B cell (primary cell): ENCODE data around the gene KLHL1. TPM values are rescaled to one million over a fixed set of nuclear protein-coding genes. Genes with fewer than 3 reads are reported as not detected.

Experiments used
- ATAC-seq: fragments of 200-7000 bp; cut with Tn5 transposase; one replicate; pipeline ENCODE4 v1.10.0; 2021; ENCODE audit warnings: low read depth, mild to moderate bottlenecking, moderate number of reproducible peaks, moderate library complexity
- CTCF ChIA-PET: fragments of 350-600 bp; sonication (Branson Sonifier 250); formaldehyde crosslinking; loops from one replicate; lab custom pipeline; 2021; ENCODE audit warnings: antibody characterized with exemption, inconsistent platforms; lab: Charles Lee
- POLR2A ChIA-PET: fragments of 350-600 bp; sonication (Branson Sonifier 250); formaldehyde crosslinking; loops from one replicate; lab custom pipeline; 2021; ENCODE audit warnings: antibody characterized with exemption; lab: Charles Lee
- DNase-seq: peaks from one replicate; pipeline ENCODE4 v3.0.0; 2013
- H2AFZ ChIP-seq: 2 replicates; pipeline ENCODE4 v1.6.1; 2012; ENCODE audit warnings: mild to moderate bottlenecking, low read depth, low read length; ENCODE audit not compliant: insufficient read depth, poor library complexity, severe bottlenecking
- H3K27ac ChIP-seq, 2 donors: 1 replicate in 1 of 2; 2 replicates in 1 of 2; pipeline ENCODE4 v1.5.1; 2012 to 2013; ENCODE audit warnings: low read length in 2 of 2, mild to moderate bottlenecking in 2 of 2, moderate library complexity in 1 of 2
- H3K27me3 ChIP-seq, 4 experiments: fragments of 200-600 bp in 1 of 4; sonication (generic) in 1 of 4; replicated peaks in 1 of 4; 1 replicate in 2 of 4; 2 replicates in 2 of 4; pipeline versions ENCODE4 v1.6.1 to v1.7.0; 2013 to 2016; ENCODE audit warnings: low read length in 3 of 4, mild to moderate bottlenecking in 2 of 4, mixed read lengths in 1 of 4, moderate library complexity in 1 of 4; ENCODE audit not compliant: insufficient read depth in 4 of 4, control insufficient read depth in 3 of 4; ENCODE audit errors: control extremely low read depth in 1 of 4
- H3K36me3 ChIP-seq, 2 experiments: replicated peaks in 1 of 2; 1 replicate in 1 of 2; 2 replicates in 1 of 2; pipeline versions ENCODE4 v1.6.1 to v1.7.1; 2013; ENCODE audit warnings: low read length in 1 of 2; ENCODE audit not compliant: insufficient read depth in 2 of 2, control insufficient read depth in 1 of 2; ENCODE audit errors: control extremely low read depth in 1 of 2, extremely low read depth in 1 of 2
- H3K4me1 ChIP-seq, 2 donors: fragments of 200-600 bp in 1 of 2; sonication (generic) in 1 of 2; 1 replicate in 1 of 2; 2 replicates in 1 of 2; pipeline versions ENCODE4 v1.5.1 to v1.6.1; 2013 to 2017; ENCODE audit warnings: low read length in 2 of 2; ENCODE audit not compliant: control insufficient read depth in 2 of 2, insufficient read depth in 2 of 2
- H3K4me2 ChIP-seq: replicated peaks from 2 replicates; pipeline ENCODE3; 2012; ENCODE audit warnings: mild to moderate bottlenecking, low read depth, low read length; ENCODE audit not compliant: poor library complexity, severe bottlenecking
- H3K4me3 ChIP-seq, 5 experiments: fragments of 200-600 bp in 1 of 5; sonication (generic) in 1 of 5; 1 replicate in 3 of 5; 2 replicates in 2 of 5; pipeline versions ENCODE4 v1.5.1 to v1.7.0; 2011 to 2016; ENCODE audit warnings: low read length in 4 of 5, mild to moderate bottlenecking in 4 of 5, low read depth in 2 of 5, control low read depth in 1 of 5, moderate library complexity in 1 of 5; ENCODE audit not compliant: insufficient read depth in 1 of 5; ENCODE audit errors: control extremely low read depth in 1 of 5, extremely low read depth in 1 of 5
- H3K79me2 ChIP-seq: fragments of 200-600 bp; sonication (generic); one replicate; pipeline ENCODE4 v1.6.0; 2016; ENCODE audit warnings: low read length; ENCODE audit not compliant: control insufficient read depth, insufficient read depth
- H3K9ac ChIP-seq: fragments of 200-600 bp; sonication (generic); 2 replicates; pipeline ENCODE4 v1.6.1; 2017; ENCODE audit warnings: mild to moderate bottlenecking, low read length, moderate library complexity
- H3K9me3 ChIP-seq, 3 donors: one replicate each; pipeline versions ENCODE4 v1.6.1 to v1.7.1; 2013; ENCODE audit warnings: low read length in 2 of 3; ENCODE audit not compliant: control insufficient read depth in 2 of 3, insufficient read depth in 1 of 3; ENCODE audit errors: control extremely low read depth in 1 of 3
- H4K20me1 ChIP-seq: 2 replicates; pipeline ENCODE4 v1.6.0; 2012; ENCODE audit warnings: mild to moderate bottlenecking, low read length; ENCODE audit not compliant: insufficient read depth, control insufficient read depth, poor library complexity, severe bottlenecking
- H3K27ac Mint-ChIP-seq: one replicate; pipeline ENCODE4 v1.8.0; 2021; ENCODE audit warnings: mixed read lengths
- H3K27me3 Mint-ChIP-seq: one replicate; pipeline ENCODE4 v1.8.0; 2021; ENCODE audit warnings: mixed read lengths
- H3K4me1 Mint-ChIP-seq: one replicate; pipeline ENCODE4 v1.8.0; 2021; ENCODE audit warnings: mixed read lengths
- H3K4me3 Mint-ChIP-seq: one replicate; pipeline ENCODE4 v1.8.0; 2021; ENCODE audit warnings: mixed read lengths
- H3K9me3 Mint-ChIP-seq: one replicate; pipeline ENCODE4 v1.8.0; 2022; ENCODE audit warnings: mixed read lengths; ENCODE audit not compliant: insufficient read depth
- EZH2 ChIP-seq: IDR thresholded peaks from 2 replicates; pipeline ENCODE4 v1.6.1; 2012; ENCODE audit warnings: borderline replicate concordance, low read depth, mild to moderate bottlenecking, moderate library complexity, low read length; ENCODE audit not compliant: insufficient read depth, poor library complexity, severe bottlenecking
- WGBS: methylation state at CpG from one replicate; pipeline ENCODE4 v1.1.5; 2013; ENCODE audit warnings: missing lambda C conversion rate; ENCODE audit not compliant: insufficient coverage; 5-methylcytosine and 5-hydroxymethylcytosine counted together
- intact Hi-C: fragments of 100-400 bp; cut with micrococcal nuclease; formaldehyde crosslinking; loops from one replicate; pipeline ENCODE4 v1.10.0; 2022
- polyA plus RNA-seq: library from polyadenylated mRNA; depleted of rRNA; stranded (reverse); fragments of >200 nt; gene quantifications from 2 replicates; pipeline ENCODE4 v1.2.3, GENCODE V29; 2012
- total RNA-seq, 2 donors: library from RNA; stranded (reverse); fragments of 120-200 nt in 1 of 2; gene quantifications; 1 replicate in 1 of 2; 2 replicates in 1 of 2; pipeline versions ENCODE4 v1.2.3 to v1.2.4, GENCODE V29; 2013 to 2022
- TF ChIP-seq, protein P1 (sequence below): fragments of 200-600 bp; IDR thresholded peaks from one replicate; pipeline ENCODE4 v1.8.0; 2022; ENCODE audit warnings: antibody characterized with exemption, mild to moderate bottlenecking

The KLHL1 gene
- total and polyA plus RNA-seq, 2 donors (not counting 1 experiment from before 2014, with no cell fraction given), result not detected

DNA sequence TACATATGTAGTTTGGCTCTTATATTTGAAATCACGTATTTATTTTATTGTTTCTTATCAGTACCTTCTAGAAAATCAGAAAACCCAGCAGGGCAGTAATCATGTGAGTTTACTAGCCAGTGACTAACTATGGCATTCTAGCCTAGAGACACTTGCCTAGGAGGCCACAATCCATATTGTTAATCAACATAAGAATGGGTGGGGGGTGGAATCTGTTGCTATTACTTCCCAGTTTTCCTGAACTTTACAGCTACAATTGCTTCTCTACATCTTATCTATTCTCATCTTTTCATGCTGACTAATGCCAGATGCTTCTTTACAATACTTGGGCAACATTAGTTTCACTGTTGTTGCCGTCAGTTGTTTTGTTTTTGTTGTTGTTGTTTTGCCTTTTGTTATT, 19.3 kb downstream of the KLHL1 start:
- DNase-seq (no peak), ATAC-seq (no peak)
- H3K27ac Mint-ChIP-seq, result no peak overlapping the region
- CTCF ChIA-PET, result no interaction called here
- Histone ChIP-seq H3K79me2 (no peaks in the 10 kb centered on the region), H3K27me3 (no peaks in the 10 kb centered on the region), H2AFZ (no peak overlapping the region), H3K4me2 (no peak overlapping the region), H3K27ac (no peak overlapping the region), H3K36me3 (no peaks in the 10 kb centered on the region), H3K9me3 (no peaks in the 10 kb centered on the region), H3K4me1 (no peaks in the 10 kb centered on the region), H3K9ac (no peak overlapping the region), H3K4me3 (no peak overlapping the region), H4K20me1 (no peaks in the 10 kb centered on the region)
- no peak for TF ChIP-seq EZH2
- TF ChIP-seq, protein P1, sequence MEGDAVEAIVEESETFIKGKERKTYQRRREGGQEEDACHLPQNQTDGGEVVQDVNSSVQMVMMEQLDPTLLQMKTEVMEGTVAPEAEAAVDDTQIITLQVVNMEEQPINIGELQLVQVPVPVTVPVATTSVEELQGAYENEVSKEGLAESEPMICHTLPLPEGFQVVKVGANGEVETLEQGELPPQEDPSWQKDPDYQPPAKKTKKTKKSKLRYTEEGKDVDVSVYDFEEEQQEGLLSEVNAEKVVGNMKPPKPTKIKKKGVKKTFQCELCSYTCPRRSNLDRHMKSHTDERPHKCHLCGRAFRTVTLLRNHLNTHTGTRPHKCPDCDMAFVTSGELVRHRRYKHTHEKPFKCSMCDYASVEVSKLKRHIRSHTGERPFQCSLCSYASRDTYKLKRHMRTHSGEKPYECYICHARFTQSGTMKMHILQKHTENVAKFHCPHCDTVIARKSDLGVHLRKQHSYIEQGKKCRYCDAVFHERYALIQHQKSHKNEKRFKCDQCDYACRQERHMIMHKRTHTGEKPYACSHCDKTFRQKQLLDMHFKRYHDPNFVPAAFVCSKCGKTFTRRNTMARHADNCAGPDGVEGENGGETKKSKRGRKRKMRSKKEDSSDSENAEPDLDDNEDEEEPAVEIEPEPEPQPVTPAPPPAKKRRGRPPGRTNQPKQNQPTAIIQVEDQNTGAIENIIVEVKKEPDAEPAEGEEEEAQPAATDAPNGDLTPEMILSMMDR, result no peak
- H3K4me1 Mint-ChIP-seq, result no peaks in the 10 kb centered on the region
- POLR2A ChIA-PET, result no interaction called here
- no CpG with 5 or more reads among the region's 2 CpGs for WGBS
- intact Hi-C loops, result no loop called here
- H3K4me3 Mint-ChIP-seq, result no peak overlapping the region
- no peaks in the 10 kb centered on the region for H3K27me3 Mint-ChIP-seq
- peaks cover 13% of the 10 kb centered on the region for H3K9me3 Mint-ChIP-seq

DNA sequence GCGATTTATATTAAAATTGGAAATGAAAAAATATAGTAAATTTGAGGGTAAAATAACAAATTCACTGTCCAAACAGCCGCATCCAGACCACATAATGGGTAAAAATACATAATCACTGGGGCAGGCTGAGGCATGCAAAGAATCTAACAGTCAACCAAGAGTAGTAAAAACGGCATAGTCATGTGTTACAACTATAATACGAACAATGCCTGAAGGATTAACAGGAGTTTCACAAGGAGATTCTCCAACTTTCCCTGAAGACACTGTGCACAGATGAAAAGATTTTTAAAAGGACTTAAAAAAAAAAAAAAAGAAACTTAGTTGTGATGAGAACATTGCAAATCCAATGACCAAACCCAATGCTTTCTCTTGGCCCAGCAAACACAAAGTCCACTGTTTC, 21.0 kb downstream of the KLHL1 start:
- POLR2A ChIA-PET, result no interaction called here
- CTCF ChIA-PET, result no interaction called here

More for the DNA sequence above, 21.0 kb downstream of the KLHL1 start:
- Mint-ChIP-seq H3K9me3 (peaks cover 13% of the 10 kb centered on the region), H3K4me3 (no peak overlapping the region), H3K27ac (no peak overlapping the region), H3K4me1 (no peaks in the 10 kb centered on the region), H3K27me3 (no peaks in the 10 kb centered on the region)
- no peak for TF ChIP-seq EZH2
- TF ChIP-seq, protein P1, result no peak
- WGBS, result 60% methylated on average over 1 of the region's 4 CpGs
- Histone ChIP-seq H3K4me1 (no peaks in the 10 kb centered on the region), H4K20me1 (no peaks in the 10 kb centered on the region), H2AFZ (no peak overlapping the region), H3K27me3 (no peaks in the 10 kb centered on the region), H3K9ac (no peak overlapping the region), H3K9me3 (no peaks in the 10 kb centered on the region), H3K4me3 (no peak overlapping the region), H3K79me2 (no peaks in the 10 kb centered on the region), H3K36me3 (no peaks in the 10 kb centered on the region), H3K27ac (no peak overlapping the region), H3K4me2 (no peak overlapping the region)
- intact Hi-C loops, result no loop called here
- ATAC-seq (no peak), DNase-seq (no peak)
